Measurements from ENCODE around the gene SIX2.

DNA sequence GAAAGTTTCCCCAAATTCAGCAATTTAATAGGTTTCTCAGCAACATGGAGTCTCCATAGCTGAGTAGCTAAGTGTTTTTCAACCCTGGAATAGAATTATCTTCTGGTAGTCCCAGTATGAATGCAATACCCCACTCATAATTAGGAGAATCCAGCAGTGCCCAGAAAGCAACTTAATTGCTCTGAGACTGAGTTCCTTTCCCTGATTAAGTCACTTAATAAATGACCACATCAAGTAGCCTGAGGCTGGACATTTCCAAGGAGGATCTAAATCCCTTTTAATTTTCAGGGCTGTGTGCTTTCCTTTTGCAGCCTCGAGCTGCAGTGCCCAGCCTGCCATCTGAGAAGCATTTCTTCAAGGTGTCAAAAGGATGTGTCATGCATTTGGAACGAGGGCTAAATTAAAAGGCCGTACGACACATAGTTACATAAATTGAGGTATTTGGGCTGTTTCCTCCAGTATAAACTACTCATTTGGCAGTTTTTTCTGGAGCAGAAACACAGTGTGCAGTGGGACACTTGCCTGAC is 17.7 kb upstream of the SIX2 start:
- no peak for TF ChIP-seq CTCF (conservative IDR thresholded peaks at IDR 0.05; ENCODE audit: low read length)
- TF ChIP-seq EZH2phosphoT487 (IDR thresholded peaks at IDR 0.05; ENCODE audit: borderline replicate concordance) = no peak
